GM18858 (cell line): ENCODE data around the gene EBLN1.
"Not testable (repeated sequence)": the region's sequence is repeated elsewhere in the genome, so short reads cannot be mapped to it uniquely, and the experiment has no call there.

ENCODE experiments used
- ATAC-seq: cut with Tn5 transposase; IDR thresholded peaks from one replicate; pipeline ENCODE4 v1.9.1; 2021; ENCODE audit not compliant: unreplicated experiment

EBLN1 gene

GRCh38 chr10:22228167-22228938, 10.5 kb upstream of the EBLN1 start:
- no peak for ATAC-seq

DNA sequence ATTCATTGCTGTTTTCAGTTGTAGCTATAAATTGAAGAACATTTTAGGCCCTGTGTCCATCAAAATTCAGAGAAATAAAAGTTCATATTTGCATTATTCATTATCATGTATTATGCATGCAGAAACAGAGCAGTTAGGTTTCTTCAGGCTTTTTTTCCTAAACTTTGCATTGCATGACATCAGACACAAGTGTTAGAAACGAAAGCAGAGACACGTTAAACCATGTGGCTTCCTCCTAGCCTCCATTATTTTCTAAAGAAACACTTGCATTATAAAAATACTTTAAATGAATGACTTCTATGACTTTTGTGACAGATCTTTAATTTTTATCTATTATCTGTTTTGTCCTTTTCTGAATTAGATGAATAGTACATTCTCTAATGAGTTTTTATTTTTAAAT, 8.8 kb upstream of the EBLN1 start:
- ATAC-seq: no peak

- ATAC-seq: peak; percentile 83
These were observed 4.7 kb upstream of the EBLN1 start for GRCh38 chr10:22222236-22223190.

GRCh38 chr10:22219308-22219707, 1.5 kb upstream of the EBLN1 start:
- ATAC-seq: no peak

DNA sequence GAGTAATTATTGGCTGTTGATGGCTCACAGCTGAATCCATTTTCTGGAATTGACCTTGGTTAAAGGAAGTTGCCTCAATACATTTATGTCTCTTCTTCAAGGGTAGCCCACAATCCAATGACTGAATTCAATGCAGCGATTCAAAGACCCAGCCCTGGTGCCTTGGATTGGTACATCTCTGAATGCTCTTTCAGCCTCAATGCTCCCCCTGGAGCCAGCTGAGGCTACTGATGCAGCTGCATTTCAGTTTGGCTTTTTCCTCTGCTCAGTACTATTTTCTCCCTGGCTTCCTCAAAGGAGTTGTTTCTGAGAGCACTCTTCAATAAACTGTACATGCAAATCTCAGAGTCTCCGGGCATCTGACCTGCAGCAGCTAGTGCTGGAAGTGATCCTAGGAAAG, 633 bp upstream of the EBLN1 start:
- no peak for ATAC-seq

DNA sequence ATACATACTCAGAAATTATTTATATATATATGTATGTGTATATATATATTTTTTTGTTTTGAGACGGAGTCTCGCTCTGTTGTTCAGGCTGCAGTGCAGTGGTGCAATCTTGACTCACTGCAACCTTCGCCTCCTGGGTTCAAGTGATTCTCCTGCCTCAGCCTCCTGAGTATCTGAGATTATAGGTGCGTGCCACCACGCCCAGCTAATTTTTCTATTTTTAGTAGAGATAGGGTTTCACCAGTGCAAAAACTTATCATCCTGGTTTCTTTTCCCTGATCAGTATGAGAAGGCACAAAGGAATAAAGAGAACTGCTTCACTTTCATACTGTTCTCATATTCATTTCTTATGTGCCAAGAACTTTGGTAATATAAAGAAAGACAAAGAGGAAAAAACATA, 731 bp downstream of the EBLN1 start:
- ATAC-seq: not testable (repeated sequence)

- no peak for ATAC-seq
These were observed 7.5 kb downstream of the EBLN1 start for GRCh38 chr10:22210267-22210666.

DNA sequence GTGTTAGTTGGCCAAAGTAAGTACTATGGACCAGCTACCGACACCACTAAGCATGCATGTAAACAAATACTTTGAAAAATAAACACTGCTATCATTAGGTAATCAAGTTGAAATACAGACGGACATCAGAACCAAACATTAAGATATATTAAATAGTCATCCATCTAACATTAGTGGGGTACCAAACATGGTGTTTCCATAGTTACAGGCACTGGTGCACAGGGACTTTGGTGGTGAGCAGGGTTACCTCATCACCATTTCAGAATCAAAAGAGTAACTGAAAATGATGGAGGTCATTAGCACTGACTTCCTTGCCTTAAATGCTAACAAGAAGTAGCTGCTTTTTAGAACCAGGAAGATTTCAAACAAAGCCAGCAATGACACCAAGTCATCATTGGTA, 23.9 kb downstream of the EBLN1 start:
- ATAC-seq: no peak

DNA sequence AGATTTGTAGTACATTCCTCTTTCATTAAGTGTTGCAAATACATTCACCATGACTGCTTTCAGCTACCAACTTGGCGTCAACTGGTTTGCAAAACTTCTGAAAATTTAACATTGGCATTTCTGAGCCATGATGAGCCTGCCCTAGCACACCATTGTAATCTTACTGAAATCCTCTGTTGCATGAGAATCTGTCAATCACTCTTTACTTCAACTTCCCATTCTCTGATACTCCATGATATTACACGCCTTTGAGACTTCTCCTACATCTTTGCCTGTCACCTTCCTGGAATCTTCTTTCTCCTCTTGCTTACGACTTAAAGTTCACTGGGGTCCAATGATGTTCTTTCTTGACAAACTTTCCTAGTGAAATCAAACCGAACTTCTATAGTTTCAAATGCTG, 32.2 kb downstream of the EBLN1 start:
- ATAC-seq: no peak

DNA sequence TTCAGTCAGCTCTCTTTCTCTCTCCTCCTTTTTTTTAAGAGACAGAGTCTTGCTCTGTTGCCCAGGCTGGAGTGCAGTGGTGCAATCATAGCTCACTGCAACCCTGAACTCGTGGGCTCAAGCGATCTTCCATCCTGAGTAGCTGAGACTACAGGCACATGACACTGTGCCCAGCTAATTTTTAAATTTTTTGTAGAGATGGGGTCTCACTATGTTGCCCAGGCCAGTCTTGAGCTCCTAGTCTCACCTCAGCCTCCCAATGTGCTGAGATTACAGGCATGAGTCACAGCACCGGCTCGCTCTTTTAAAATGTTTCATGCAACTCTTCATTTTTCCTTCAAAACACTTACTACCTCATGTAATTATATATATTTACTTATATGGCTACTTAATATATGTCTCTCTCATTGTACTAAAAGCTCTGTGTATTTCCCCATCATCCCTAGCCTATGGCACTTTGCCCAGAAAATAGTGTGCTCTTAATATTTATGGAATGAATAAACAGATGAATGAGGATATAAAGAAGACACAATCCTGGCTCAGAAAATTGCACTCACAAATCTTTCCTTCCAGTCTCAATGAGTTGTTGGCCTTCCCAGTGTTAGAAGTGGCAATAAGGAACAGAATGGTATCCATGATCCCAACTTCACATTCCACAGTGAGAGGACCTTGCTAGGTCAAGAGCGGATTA, 33.9 kb downstream of the EBLN1 start:
- no peak for ATAC-seq

DNA sequence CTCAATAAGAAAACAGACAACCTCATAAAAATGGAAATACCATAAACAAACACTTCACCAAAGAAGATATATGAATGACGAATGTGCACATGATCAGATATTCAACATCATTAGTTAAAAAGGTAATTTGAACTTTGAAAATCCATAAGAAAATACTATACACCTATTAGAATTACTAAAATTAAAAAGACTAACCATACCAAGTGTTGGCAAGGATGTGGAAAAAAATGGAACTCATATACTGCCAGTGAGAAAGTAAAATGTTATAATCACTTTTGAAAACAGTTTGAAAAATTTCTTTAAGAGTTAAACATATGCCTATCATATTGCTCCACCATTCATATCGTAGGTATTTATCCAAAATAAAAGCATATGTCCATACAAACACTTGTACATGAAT, 37.1 kb downstream of the EBLN1 start:
- ATAC-seq: no peak

DNA sequence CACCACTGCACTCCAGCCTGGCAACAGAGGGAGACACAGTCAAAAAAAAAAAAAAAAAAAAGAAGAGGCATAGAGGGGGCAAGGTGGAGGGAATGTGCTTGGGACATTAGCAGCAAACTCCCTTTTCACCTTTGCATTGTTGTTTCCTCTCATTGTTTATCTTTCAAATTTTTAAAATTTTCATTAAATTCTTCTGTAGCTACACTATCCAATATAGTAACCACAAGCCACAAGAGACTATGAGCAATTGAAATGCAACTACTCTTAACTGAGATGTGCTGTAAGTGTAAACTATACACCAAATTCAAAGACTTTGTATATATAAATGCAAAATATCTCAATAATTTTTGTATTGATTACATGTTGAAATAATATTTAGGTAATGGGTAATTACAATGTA, 43.4 kb downstream of the EBLN1 start:
- ATAC-seq: no peak

DNA sequence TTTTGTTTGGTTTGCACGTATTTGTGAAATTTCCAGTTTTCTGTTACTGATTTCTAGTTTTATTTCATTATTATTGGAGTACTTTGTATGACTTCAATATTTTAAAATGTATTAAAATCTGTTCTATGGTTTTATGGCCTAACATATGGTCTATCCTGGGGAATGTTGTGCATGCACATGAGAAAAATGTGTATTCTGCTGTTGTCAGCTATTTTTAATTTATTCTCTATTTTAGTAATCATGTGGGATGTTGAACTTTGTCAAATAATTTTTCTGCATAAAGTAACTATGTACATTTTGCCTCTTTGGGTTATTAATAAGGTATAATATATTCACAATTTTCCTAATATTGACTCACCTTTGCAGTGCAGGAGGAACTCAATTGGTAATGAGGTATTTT, 46.7 kb downstream of the EBLN1 start:
- no peak for ATAC-seq

DNA sequence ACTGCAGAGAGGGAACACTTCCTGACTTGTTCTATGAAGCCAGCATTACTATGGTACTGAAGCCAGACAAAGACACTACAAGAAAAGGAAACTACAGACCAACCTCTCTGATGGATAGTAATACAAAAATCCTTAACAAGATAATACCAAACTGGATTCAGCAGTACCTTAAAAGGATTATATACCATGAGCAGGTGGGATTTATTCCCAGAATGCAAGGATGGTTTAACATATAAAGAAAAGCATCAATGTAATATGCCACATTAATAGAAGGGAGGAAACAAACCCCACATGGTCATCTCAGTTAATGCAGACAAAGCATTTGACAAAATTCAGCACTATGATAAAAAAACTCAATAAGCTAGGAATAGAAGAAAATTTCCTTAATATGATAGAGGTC, 47.2 kb downstream of the EBLN1 start:
- ATAC-seq: no peak

DNA sequence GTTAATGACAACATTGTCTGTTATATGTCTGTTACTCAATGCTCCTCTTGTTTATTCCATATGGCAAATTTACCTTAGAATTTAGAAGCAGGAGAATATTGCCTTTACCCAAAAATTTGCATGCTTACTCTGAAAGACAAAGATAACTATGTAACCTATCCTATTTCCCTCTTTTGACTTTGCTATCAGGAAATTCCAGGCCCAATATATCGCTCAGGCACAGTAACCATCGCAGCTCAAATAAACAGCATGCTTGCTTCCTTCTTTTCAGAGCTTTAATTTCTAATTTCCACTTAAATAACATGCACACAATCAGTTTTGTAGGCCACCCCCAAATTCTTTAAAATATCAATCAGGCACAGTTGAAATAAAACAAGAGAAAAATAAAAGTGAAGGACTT, 57.8 kb downstream of the EBLN1 start:
- ATAC-seq: no peak

- no peak for ATAC-seq
These were observed 58.6 kb downstream of the EBLN1 start for GRCh38 chr10:22159180-22159579.
